GM18505 (cell line): Measurements from ENCODE around the gene ARHGEF40.

ENCODE experiments used
- ATAC-seq: cut with Tn5 transposase; IDR thresholded peaks from one replicate; pipeline ENCODE4 v1.9.1; 2021; ENCODE audit not compliant: unreplicated experiment
- POLR2A ChIP-seq: IDR thresholded peaks from 4 replicates; pipeline ENCODE4 v1.6.1; 2011; ENCODE audit warnings: borderline replicate concordance; ENCODE audit not compliant: insufficient read depth, insufficient read length; ENCODE audit errors: extremely low read depth

Gene ARHGEF40

DNA sequence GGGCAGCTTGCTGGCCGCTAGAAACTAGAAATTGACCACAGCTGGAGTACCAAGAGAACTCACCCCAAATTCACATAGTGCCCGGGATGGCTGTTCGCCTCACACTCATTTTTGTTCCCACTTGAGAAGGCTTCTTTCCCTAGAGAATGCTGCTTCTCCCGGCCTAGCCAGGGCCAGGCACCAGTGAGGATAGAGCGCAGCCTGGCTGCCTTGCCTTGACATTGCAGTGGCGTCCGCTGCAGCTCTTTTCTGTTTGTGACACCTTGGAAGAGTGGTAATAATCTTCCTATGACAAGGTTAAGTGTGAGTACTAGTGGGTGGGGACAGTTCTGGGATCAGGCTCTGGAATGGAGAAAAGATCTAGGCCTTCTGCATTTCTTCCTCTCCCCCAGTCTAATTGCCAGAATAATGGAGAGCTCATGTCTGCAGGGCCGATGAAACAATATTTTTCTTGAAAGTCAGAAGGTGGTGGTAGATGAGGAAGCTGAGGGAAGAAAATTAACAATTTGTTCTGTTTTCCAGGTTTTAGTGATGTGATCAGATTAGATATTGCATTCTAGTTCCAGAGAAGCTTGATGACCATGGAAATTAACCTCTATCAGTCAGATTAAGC is 34.5 kb downstream of the ARHGEF40 start:
- no peak for TF ChIP-seq POLR2A
- no peak for ATAC-seq

DNA sequence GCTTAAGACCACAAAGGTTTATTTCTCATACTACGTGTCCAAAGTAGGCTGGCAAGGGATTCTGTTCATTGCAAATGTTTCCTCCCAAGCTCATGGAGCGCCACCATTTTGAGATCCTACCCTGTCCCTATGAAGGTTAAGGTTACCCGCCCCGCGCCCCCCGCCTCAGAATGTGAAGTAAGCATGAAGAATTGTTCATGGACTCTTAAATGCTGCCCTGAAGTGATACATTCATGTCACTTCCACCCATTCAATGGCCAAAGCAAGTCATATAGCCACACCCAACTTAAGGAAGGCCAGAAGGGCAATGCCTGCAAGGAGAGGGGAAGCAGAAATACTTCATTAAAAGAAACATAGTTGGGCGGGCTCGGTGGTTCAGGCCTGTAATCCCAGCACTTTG is 35.0 kb downstream of the ARHGEF40 start:
- TF ChIP-seq POLR2A = no peak
- ATAC-seq = no peak

DNA sequence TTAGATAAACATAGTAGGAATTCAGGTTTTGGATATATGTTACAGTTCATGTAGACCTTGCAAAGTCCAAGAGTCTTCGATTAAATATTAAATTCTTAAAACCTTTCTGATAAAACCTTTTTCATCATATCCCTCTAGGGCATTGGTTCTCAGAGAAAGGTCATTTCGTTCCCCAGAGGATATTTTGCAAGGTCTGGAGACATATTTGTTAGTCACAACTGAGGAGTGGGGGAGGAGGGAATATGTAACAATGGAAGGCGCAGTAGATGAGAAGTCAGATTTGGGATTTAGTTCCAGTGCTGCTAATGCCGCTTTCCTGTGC is 36.0 kb downstream of the ARHGEF40 start:
- no peak for TF ChIP-seq POLR2A
- ATAC-seq = no peak

DNA sequence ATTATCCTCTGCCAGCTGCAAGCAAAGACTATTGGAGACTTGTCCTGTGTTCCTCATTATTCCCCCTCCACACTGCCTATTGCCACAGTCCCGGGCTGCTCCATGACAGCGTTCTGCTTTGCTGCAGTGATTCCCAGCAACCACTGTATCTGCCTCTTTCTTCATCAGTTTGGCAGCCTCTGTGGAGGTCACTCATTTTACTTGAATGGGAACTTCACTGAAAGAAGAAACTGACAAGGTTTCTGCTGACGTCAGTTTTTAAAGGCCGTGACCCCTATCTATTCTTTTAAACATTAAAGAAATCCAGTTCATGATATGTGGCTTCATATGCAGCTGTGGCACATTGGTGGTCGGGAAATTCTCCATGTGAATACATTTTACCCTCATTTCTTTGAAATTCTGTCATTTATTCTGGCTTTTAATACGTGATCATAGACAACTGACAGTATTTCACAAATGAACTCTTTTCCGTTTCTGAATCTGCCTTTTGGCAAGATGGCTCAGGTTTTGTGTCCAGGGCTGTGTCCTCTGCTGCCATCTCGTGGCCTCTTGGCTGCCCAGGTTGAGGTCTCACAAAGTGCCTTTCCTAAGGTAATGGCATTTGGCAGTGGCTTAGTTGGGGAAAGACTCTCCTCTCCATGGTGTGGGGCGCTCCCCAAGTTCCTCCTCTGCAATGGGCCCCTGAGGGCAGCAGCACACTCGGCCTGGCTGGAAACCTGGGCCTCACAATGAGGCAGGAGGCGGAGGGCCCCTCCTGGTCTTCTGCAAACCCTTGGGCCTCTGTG is 36.6 kb downstream of the ARHGEF40 start:
- ATAC-seq = no peak
- TF ChIP-seq POLR2A = no peak

GRCh38 chr14:21107283-21107800 is 37.2 kb downstream of the ARHGEF40 start:
- no peak for TF ChIP-seq POLR2A

DNA sequence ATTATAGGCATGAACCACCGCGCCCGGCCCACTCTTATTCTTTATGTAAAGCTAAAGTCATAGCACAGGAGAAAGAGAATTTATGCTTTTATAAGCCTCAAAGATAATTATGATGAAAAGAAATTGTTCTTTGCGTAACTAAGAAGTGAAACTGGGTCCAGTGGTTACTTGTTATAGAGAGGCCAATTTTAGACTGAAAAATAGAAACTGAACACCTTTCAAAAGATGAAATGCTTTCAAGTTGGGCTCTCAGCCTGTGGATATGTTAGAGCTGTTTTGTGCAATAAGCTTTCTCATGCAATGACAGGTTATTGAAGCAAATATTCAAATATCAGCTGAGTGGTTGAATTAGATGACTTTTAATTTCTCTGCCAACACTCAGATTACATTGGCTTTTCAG is 38.7 kb downstream of the ARHGEF40 start:
- no peak for TF ChIP-seq POLR2A
- no peak for ATAC-seq

More at GRCh38 chr14:21107283-21107800, 37.2 kb downstream of the ARHGEF40 start:
- no peak for ATAC-seq

DNA sequence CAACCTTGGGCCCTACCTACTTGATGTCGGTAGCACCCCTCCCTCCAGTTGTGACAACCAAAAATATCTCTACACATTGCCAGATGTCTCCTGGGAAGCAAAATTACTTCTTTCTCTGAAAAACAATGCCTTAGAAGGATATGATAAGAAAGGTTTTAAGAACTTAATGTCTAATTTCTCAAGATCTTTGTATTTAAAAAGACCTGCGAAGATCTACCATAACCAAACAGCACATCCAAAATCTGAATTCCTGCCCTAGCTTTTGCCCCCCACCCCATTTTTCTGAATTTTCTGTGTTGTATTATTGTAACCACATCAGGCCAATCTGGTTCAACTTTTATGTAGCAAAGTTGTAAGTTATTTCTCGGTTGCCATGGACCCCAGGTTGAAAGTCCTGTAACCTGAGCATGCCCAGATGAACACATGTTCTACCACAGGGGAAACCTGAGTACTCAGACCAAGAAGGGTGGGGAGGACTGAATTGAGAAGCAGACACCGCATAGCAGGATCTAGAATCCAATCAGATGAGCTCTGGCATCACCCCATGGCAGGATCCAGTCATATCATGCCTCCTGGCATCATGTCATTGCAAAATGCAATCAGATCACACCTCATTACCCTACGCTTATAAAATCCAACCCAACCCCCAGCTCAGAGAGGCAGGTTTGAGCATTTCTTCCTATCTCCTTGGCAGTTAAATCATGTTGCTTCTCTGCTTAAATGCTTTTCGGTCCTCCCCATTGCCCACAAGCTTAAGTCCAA is 39.5 kb downstream of the ARHGEF40 start:
- no peak for ATAC-seq
- TF ChIP-seq POLR2A = no peak

GRCh38 chr14:21112255-21112654 is 42.2 kb downstream of the ARHGEF40 start:
- no peak for TF ChIP-seq POLR2A
- ATAC-seq = no peak

DNA sequence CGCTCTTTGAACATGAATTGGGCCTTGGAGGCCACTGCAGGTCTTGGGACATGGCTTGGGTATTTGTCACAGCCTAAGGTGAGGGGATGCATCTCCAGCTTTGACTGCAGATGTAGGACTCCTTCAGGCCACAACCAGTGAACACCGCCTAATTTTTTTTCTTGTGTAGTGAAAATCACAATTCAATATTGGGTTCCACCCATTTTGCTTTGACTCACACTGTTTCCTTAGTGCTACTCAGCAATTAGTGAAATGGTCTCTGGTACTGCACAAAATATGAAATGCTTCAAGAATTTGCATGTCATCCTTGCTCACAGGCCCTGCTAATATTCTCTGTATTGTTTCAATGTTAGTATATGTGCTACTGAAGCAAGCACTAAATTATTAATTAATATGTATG is 43.3 kb downstream of the ARHGEF40 start:
- TF ChIP-seq POLR2A = no peak
- no peak for ATAC-seq

DNA sequence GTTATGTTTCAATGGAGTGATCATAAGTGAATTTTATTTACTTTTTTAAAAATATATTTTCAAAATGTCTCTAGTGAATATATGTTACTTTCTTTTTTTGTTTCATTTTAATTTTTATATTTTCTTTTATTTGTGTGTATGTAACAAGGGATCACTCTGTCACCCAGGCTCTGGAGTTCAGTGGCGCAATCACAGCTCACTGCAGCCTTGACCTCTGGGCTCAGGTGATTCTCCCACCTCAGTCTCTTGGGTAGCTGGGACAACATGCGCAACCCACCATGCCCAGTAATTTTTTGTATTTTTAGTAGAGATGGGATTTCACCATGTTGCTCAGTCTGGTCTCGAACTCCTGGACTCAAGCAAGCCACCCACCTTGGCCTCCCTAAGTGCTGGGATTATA is 48.8 kb downstream of the ARHGEF40 start:
- ATAC-seq = no peak

DNA sequence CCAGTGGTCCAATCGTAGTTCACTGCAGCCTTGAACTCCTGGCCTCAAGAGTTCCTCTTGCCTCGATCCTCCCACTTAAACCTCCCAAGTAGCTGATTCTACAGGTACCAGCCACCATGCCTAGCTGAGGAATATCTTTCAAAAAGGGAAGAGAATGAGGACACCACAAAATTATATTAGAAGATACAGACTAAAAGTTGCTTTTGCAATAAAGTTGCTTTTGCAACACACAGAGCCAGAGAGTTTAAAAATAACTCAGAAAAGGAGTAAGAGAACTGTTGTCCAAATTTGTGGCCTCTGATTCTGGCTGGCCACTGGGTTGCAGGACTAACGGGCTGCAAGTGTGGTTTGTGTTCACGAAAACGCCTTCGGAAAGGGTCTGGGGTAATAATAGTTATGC is 50.6 kb downstream of the ARHGEF40 start:
- ATAC-seq = no peak
- no peak for TF ChIP-seq POLR2A

More for the DNA sequence above, 48.8 kb downstream of the ARHGEF40 start:
- TF ChIP-seq POLR2A = no peak

- no peak for ATAC-seq
- no peak for TF ChIP-seq POLR2A
Measured at GRCh38 chr14:21121122-21121521, 51.0 kb downstream of the ARHGEF40 start.

DNA sequence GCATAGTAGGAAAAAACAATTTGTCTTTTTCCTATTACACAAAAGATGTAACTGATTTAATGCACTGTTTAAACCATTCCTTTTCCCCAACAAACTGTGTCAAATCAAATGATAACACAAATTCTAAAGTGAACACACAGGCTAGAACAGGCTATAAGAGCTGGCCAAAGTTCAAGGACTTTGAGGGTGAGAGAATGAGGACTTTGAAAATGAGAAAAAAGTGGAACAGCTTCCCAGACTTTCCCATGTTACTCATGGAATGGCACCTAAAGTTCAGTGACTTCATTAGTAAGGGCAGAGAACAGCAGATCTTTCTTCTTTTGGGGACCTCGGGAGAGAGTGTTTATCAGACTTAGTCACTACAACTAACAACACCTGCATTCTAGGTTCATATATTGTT is 53.3 kb downstream of the ARHGEF40 start:
- ATAC-seq = no peak

More for the DNA sequence above, 53.3 kb downstream of the ARHGEF40 start:
- no peak for TF ChIP-seq POLR2A
